Osteocyte (in vitro differentiated cells): ENCODE results near the gene HOXB5. TPM values are rescaled to one million over a fixed set of nuclear protein-coding genes. Genes with fewer than 3 reads are reported as not detected.

ENCODE experiments used
- DNase-seq: peaks from one replicate; pipeline ENCODE4 v3.0.0; 2021; ENCODE audit warnings: mixed read lengths; ENCODE audit not compliant: unreplicated experiment; ENCODE audit errors: extremely low spot score
- H3K27ac Mint-ChIP-seq: one replicate; pipeline ENCODE4 v1.8.0; 2021; ENCODE audit warnings: mild to moderate bottlenecking, mixed read lengths; ENCODE audit not compliant: unreplicated experiment
- H3K27me3 Mint-ChIP-seq: one replicate; pipeline ENCODE4 v1.8.0; 2021; ENCODE audit warnings: mixed read lengths; ENCODE audit not compliant: unreplicated experiment
- H3K36me3 Mint-ChIP-seq: one replicate; pipeline ENCODE4 v1.8.0; 2021; ENCODE audit warnings: mixed read lengths; ENCODE audit not compliant: unreplicated experiment
- H3K4me1 Mint-ChIP-seq: one replicate; pipeline ENCODE4 v1.8.0; 2021; ENCODE audit warnings: mixed read lengths; ENCODE audit not compliant: unreplicated experiment
- H3K4me3 Mint-ChIP-seq: one replicate; pipeline ENCODE4 v1.8.0; 2021; ENCODE audit warnings: mild to moderate bottlenecking, moderate library complexity, mixed read lengths; ENCODE audit not compliant: unreplicated experiment
- H3K9me3 Mint-ChIP-seq: one replicate; pipeline ENCODE4 v1.8.0; 2021; ENCODE audit warnings: mixed read lengths; ENCODE audit not compliant: unreplicated experiment
- total RNA-seq: library from RNA; stranded (reverse); gene quantifications from 2 replicates; pipeline ENCODE4 v1.2.1, GENCODE V29; 2021
- TF ChIP-seq, protein P1 (sequence below): fragments of 200-600 bp; sonication (generic); IDR thresholded peaks from 2 replicates; pipeline ENCODE4 v1.5.0; 2021; ENCODE audit warnings: antibody characterized with exemption, mild to moderate bottlenecking, moderate library complexity

The HOXB5 gene
- total RNA-seq, 1 donor from 2014 or later = not detected

DNA sequence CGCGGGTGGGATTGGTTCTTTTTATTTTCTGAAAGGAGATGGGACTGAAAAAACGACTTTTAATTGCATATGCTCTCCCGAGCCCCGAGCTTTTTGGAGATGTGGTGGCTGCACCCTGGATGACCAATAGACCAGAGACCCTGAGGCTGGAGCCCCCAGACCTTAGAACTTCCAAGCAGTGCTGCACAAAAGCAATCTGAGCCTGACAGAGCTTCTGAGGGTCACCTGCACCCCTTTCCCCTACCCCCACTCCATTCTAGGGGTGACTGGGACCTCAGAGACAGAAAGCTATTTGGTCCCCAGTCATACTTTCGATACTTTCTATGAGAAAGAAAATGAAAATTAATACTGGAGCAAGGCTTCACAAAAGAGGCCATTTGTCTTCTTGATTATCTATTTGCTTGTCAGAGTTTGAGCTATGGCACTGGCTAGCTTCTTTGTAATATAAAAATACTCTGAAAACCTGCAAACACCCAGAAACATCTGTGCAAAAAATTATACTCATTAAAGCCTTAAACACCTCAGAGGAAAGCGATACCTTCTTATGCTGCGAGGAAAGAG, 19.0 kb downstream of the HOXB5 start:
- H3K27me3 Mint-ChIP-seq = peaks cover 83% of the 10 kb centered on the region
- H3K4me1 Mint-ChIP-seq = no peaks in the 10 kb centered on the region
- no peak overlapping the region for H3K4me3 Mint-ChIP-seq
- no peaks in the 10 kb centered on the region for H3K9me3 Mint-ChIP-seq
- H3K36me3 Mint-ChIP-seq = no peaks in the 10 kb centered on the region
- DNase-seq = no peak
- H3K27ac Mint-ChIP-seq = no peak overlapping the region
- TF ChIP-seq, protein P1, sequence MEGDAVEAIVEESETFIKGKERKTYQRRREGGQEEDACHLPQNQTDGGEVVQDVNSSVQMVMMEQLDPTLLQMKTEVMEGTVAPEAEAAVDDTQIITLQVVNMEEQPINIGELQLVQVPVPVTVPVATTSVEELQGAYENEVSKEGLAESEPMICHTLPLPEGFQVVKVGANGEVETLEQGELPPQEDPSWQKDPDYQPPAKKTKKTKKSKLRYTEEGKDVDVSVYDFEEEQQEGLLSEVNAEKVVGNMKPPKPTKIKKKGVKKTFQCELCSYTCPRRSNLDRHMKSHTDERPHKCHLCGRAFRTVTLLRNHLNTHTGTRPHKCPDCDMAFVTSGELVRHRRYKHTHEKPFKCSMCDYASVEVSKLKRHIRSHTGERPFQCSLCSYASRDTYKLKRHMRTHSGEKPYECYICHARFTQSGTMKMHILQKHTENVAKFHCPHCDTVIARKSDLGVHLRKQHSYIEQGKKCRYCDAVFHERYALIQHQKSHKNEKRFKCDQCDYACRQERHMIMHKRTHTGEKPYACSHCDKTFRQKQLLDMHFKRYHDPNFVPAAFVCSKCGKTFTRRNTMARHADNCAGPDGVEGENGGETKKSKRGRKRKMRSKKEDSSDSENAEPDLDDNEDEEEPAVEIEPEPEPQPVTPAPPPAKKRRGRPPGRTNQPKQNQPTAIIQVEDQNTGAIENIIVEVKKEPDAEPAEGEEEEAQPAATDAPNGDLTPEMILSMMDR = no peak

DNA sequence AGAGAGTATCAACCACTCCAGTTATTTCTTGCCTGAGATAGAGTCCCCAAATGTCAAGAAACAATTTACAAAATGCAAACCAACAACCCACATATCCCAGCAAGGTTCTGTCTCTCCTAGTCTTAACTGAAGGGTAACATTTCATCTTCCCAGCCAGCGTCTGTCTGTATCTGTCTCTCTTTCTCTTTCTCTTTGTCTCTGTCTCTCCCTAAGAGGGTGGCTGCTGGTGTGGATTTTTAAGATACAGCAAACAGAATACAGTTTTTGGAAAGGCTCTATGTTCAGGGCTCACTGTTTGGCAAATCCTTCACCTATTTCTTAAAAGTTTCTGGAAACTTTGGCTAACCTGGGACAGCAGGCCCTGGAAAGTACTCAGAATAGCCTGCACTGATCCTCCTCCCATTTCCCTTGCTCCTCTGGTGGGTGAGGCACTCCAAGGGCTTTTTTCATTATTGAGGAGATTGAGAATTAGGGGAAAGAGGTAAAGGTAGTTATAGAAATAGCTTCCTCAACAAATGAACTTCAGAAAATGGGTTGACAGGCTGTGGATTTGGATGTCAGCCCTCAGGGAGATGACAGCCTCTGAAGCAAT, 21.7 kb downstream of the HOXB5 start:
- peaks cover 61% of the 10 kb centered on the region for H3K27me3 Mint-ChIP-seq

DNA sequence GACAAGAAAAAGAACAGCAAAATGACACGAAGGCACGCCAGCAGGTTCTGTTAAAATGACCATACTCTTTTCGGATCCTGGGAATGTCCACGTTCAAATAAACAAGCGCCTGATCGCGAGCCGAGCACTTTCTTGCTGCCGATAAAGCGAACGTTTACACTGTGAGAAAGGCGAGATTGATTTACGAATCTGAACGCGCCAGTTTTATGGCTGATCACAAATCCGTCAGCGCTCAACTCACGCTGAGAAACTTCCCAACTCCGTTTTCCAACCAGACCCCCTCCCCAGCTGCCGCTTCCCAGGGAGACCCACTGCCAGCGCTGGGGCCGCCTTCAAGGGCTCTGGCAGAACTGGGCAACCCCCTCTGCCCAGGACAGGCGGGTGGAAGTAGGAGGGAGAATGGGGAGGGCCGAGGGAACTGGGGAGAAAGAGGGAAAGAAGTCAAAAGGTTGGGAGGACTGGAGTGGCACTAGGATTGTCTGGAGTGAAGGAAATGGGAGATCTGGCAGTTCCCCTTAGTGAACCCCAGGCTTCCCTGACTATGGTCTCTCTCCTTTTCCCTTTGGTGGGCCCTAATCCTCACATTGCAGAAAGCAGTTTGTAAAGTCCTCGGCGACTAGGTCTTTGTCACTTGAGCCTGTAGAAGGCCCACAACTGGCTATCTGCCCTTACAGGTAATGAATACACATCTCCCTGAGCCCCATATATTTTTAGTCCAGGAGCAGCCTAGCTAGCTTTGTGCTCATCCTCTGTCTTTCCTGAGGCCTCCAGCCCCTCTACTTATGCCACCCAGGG, 22.4 kb downstream of the HOXB5 start:
- H3K4me1 Mint-ChIP-seq = no peaks in the 10 kb centered on the region
- no peaks in the 10 kb centered on the region for H3K9me3 Mint-ChIP-seq
- H3K27me3 Mint-ChIP-seq = peaks cover 56% of the 10 kb centered on the region
- TF ChIP-seq, protein P1 = no peak
- DNase-seq = no peak
- H3K27ac Mint-ChIP-seq = no peak overlapping the region
- peak overlapping the region; percentile 5 for H3K4me3 Mint-ChIP-seq
- H3K36me3 Mint-ChIP-seq = no peaks in the 10 kb centered on the region

More for the DNA sequence above, 21.7 kb downstream of the HOXB5 start:
- H3K36me3 Mint-ChIP-seq = no peaks in the 10 kb centered on the region
- DNase-seq = no peak
- H3K9me3 Mint-ChIP-seq = no peaks in the 10 kb centered on the region
- H3K4me3 Mint-ChIP-seq = no peak overlapping the region
- H3K27ac Mint-ChIP-seq = no peak overlapping the region
- TF ChIP-seq, protein P1 = no peak
- H3K4me1 Mint-ChIP-seq = no peaks in the 10 kb centered on the region

DNA sequence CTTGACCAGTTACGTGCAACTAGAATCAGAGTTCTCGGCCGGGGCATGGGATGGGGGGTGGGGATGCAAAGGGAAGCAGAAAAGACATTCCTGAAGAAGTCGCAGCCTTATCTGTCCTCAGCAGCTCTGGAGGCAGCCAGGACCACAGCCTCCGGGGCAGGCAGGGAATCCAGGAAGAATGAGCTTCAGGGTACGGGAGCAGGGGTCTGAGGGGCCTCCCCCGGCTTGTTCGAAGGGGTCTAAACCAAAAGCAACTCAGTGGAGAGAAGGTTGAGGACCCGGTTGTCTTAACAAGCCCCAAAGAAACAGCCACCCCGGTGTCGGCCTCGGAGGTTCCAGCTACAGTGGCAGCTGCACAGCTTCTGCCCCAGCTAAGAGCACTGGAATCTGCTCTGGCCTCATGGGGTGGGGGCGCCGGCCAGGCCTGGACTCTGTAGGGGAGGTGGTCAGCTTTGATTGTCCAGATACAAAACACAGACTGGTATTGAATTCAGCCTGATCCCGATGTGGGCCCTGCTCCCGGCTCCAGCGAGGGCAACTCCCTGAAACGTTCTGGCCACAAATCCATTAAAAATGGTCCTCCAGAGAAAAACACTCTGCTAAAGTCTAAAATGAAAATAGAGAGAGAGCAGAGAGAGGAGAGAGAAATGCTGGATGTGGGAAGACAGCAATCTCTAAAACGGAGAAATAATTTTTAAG, 23.1 kb downstream of the HOXB5 start:
- H3K4me1 Mint-ChIP-seq = no peaks in the 10 kb centered on the region
- no peaks in the 10 kb centered on the region for H3K9me3 Mint-ChIP-seq
- TF ChIP-seq, protein P1 = no peak
- H3K4me3 Mint-ChIP-seq = peak overlapping the region; percentile 5
- H3K36me3 Mint-ChIP-seq = no peaks in the 10 kb centered on the region
- H3K27ac Mint-ChIP-seq = no peak overlapping the region
- peaks cover 50% of the 10 kb centered on the region for H3K27me3 Mint-ChIP-seq
- DNase-seq = no peak
